ENCODE data around the gene OTOGL.

DNA sequence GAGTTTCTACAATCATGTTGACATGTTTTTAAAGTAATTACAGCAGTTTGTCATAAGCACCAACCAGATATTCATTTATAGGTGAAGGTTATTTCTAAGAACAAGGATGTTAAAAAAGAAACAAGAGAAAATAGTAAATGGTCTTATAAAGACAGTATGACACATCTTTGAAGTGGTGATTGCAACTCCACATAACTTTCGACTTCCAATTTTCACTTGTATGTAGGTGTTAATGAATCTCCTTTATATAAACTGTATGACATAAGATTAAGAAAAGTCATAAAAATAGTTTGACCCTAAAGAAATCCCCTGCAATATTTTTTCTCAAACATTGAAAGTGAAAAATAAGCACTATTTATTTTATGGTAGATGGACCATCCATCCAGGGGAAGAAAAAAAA, 199.9 kb downstream of the OTOGL start:
- TF ChIP-seq POLR2A (IDR thresholded peaks at IDR 0.05): no peak
- TF ChIP-seq, protein P1, sequence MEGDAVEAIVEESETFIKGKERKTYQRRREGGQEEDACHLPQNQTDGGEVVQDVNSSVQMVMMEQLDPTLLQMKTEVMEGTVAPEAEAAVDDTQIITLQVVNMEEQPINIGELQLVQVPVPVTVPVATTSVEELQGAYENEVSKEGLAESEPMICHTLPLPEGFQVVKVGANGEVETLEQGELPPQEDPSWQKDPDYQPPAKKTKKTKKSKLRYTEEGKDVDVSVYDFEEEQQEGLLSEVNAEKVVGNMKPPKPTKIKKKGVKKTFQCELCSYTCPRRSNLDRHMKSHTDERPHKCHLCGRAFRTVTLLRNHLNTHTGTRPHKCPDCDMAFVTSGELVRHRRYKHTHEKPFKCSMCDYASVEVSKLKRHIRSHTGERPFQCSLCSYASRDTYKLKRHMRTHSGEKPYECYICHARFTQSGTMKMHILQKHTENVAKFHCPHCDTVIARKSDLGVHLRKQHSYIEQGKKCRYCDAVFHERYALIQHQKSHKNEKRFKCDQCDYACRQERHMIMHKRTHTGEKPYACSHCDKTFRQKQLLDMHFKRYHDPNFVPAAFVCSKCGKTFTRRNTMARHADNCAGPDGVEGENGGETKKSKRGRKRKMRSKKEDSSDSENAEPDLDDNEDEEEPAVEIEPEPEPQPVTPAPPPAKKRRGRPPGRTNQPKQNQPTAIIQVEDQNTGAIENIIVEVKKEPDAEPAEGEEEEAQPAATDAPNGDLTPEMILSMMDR (IDR thresholded peaks at IDR 0.05): no peak

Measured in adrenal gland (tissue), 5 donors.